GM23248 (cell line): ENCODE data around the gene CCDC85C.

Experiments used
- EZH2 ChIP-seq: fragments of 200-600 bp; sonication (generic); IDR thresholded peaks from 2 replicates; pipeline ENCODE4 v1.6.1; 2018; ENCODE audit warnings: antibody characterized with exemption, mild to moderate bottlenecking; ENCODE audit not compliant: insufficient read depth, poor library complexity, severe bottlenecking
- EZH2phosphoT487 ChIP-seq: fragments of 200-600 bp; sonication (generic); IDR thresholded peaks from 2 replicates; pipeline ENCODE4 v1.6.1; 2018; ENCODE audit warnings: antibody characterized with exemption, moderate library complexity, mild to moderate bottlenecking, low read depth; ENCODE audit not compliant: insufficient read depth

GRCh38 chr14:99612738-99613330, 8.8 kb upstream of the CCDC85C start:
- no peak for TF ChIP-seq EZH2phosphoT487
- no peak for TF ChIP-seq EZH2
